Vagina (tissue), 2 donors: ENCODE results near the gene DENND5A. TPM values are rescaled to one million over a fixed set of nuclear protein-coding genes. Genes with fewer than 3 reads are reported as not detected.
A peak's percentile ranks its signal among the peaks of the same experiment; 100 is the strongest.

Experiments
- DNase-seq, 2 donors: peaks; one replicate each; pipeline ENCODE4 v3.0.0-alpha.2; 2017; ENCODE audit errors: extremely low spot score in 2 of 2
- H3K27ac ChIP-seq: fragments of 200-600 bp; sonication (generic); one replicate; pipeline ENCODE4 v1.5.1; 2019
- H3K27me3 ChIP-seq: fragments of 200-600 bp; sonication (generic); one replicate; pipeline ENCODE4 v1.5.1; 2019
- H3K36me3 ChIP-seq, 2 donors: fragments of 200-600 bp; sonication (generic); one replicate each; pipeline ENCODE4 v1.5.1; 2017 to 2019
- H3K4me1 ChIP-seq: fragments of 200-600 bp; sonication (generic); one replicate; pipeline ENCODE4 v1.5.1; 2019
- H3K4me3 ChIP-seq, 2 donors: fragments of 200-600 bp; sonication (generic); 1 replicate in 1 of 2; 2 replicates in 1 of 2; pipeline ENCODE4 v1.5.1; 2016 to 2019
- H3K9me3 ChIP-seq: fragments of 200-600 bp; sonication (generic); one replicate; pipeline ENCODE4 v1.5.1; 2019
- CTCF ChIP-seq, 3 experiments: fragments of 450-650 bp in 2 of 3; fragments of 200-600 bp in 1 of 3; sonication (generic) in 1 of 3; IDR thresholded peaks; one replicate each; pipeline ENCODE4 v1.5.1; 2017 to 2019; ENCODE audit warnings: antibody characterized with exemption in 3 of 3, mild to moderate bottlenecking in 2 of 3, moderate library complexity in 2 of 3
- POLR2A ChIP-seq, 2 donors: fragments of 450-650 bp; IDR thresholded peaks; one replicate each; pipeline ENCODE4 v1.6.1; 2017; ENCODE audit warnings: antibody characterized with exemption in 2 of 2, mild to moderate bottlenecking in 2 of 2, moderate library complexity in 2 of 2
- POLR2AphosphoS5 ChIP-seq, 2 donors: sonication (generic); formaldehyde crosslinking; IDR thresholded peaks; one replicate each; pipeline ENCODE4 v1.9.0; 2017; ENCODE audit warnings: antibody characterized with exemption in 2 of 2, mild to moderate bottlenecking in 2 of 2, low read depth in 1 of 2; ENCODE audit not compliant: insufficient read depth in 1 of 2
- intact Hi-C: fragments of 100-400 bp; cut with DNase I; formaldehyde crosslinking; loops from one replicate; pipeline ENCODE4 v1.15.1; 2023
- total RNA-seq: library from RNA; depleted of rRNA; stranded (reverse); fragments of >200 nt; gene quantifications from one replicate; pipeline ENCODE4 v1.2.3, GENCODE V29; 2016

Gene DENND5A
- total RNA-seq = 82.0 TPM

GRCh38 chr11:9265211-9266131 is at the start of gene DENND5A:
DENND5A (minus strand) TSS chr11:9265350; CDS start chr11:9265069, 281 bp downstream.
- intact Hi-C loops = no loop called here
- Histone ChIP-seq H3K4me1 (peaks cover 25% of the 10 kb centered on the region), H3K4me3 (peak within 1 kb of the TSS; percentile 78 to 91), H3K9me3 (no peaks in the 10 kb centered on the region), H3K27me3 (no peaks in the 10 kb centered on the region), H3K36me3 (no peaks in the 10 kb centered on the region), H3K27ac (peak within 1 kb of the TSS; percentile 99)
- TF ChIP-seq POLR2A (IDR thresholded peaks at IDR 0.05) (peak in 1 of 2 donors; percentile 85), CTCF (IDR thresholded peaks at IDR 0.05) (no peak), POLR2AphosphoS5 (IDR thresholded peaks at IDR 0.05; ENCODE audit: insufficient read depth in 1 of 2, low read depth in 1 of 2) (peak; percentile 8 to 82)
- peak in 1 of 2 donors; percentile 87 for DNase-seq

GRCh38 chr11:9314291-9315077 is 49.3 kb upstream of the DENND5A start, which contains the start of gene TMEM41B:
TMEM41B (minus strand) TSS chr11:9314593; CDS start chr11:9314441, 152 bp downstream.
- intact Hi-C loops = loop anchor here (10.0 kb wide), 1 partner anchor 70 kb away; the partner anchor contains the start of gene IPO7
- TF ChIP-seq POLR2A (IDR thresholded peaks at IDR 0.05) = peak in 1 of 2 donors; percentile 30
- TF ChIP-seq POLR2AphosphoS5 (IDR thresholded peaks at IDR 0.05; ENCODE audit: insufficient read depth in 1 of 2, low read depth in 1 of 2) = peak; percentile 91 to 94
- TF ChIP-seq CTCF (IDR thresholded peaks at IDR 0.05) = no peak

GRCh38 chr11:9313648-9314290 is 48.6 kb upstream of the DENND5A start:
- Histone ChIP-seq H3K4me1 (peaks cover 35% of the 10 kb centered on the region), H3K9me3 (no peaks in the 10 kb centered on the region), H3K36me3 (no peaks in the 10 kb centered on the region), H3K27ac (peak overlapping the region; percentile 84), H3K27me3 (no peaks in the 10 kb centered on the region), H3K4me3 (peak overlapping the region; percentile 71 to 86)
- no peak for TF ChIP-seq POLR2AphosphoS5 (IDR thresholded peaks at IDR 0.05; ENCODE audit: insufficient read depth in 1 of 2, low read depth in 1 of 2)
- TF ChIP-seq POLR2A (IDR thresholded peaks at IDR 0.05) = no peak
- no peak for TF ChIP-seq CTCF (IDR thresholded peaks at IDR 0.05)
- no peak for DNase-seq
- intact Hi-C loops = loop anchor here (10.0 kb wide), 1 partner anchor 71 kb away; the partner anchor contains the start of gene IPO7

More at GRCh38 chr11:9314291-9315077, 49.3 kb upstream of the DENND5A start, which contains the start of gene TMEM41B:
- Histone ChIP-seq H3K4me1 (peaks cover 35% of the 10 kb centered on the region), H3K9me3 (no peaks in the 10 kb centered on the region), H3K36me3 (no peaks in the 10 kb centered on the region), H3K27ac (peak within 1 kb of the TSS; percentile 84), H3K4me3 (peak within 1 kb of the TSS; percentile 71 to 86), H3K27me3 (no peaks in the 10 kb centered on the region)
- peak; percentile 98 for DNase-seq

- intact Hi-C loops = loop anchor here (10.0 kb wide), 1 partner anchor 74 kb away; the partner anchor contains the start of gene IPO7
- Histone ChIP-seq H3K27me3 (no peaks in the 10 kb centered on the region), H3K9me3 (no peaks in the 10 kb centered on the region), H3K27ac (no peak overlapping the region), H3K4me3 (no peak overlapping the region), H3K36me3 (no peaks in the 10 kb centered on the region), H3K4me1 (peaks cover 35% of the 10 kb centered on the region)
- TF ChIP-seq POLR2AphosphoS5 (IDR thresholded peaks at IDR 0.05; ENCODE audit: insufficient read depth in 1 of 2, low read depth in 1 of 2) (no peak), POLR2A (IDR thresholded peaks at IDR 0.05) (no peak), CTCF (IDR thresholded peaks at IDR 0.05) (no peak)
- DNase-seq = no peak
These were observed 45.4 kb upstream of the DENND5A start for GRCh38 chr11:9310485-9311090.
